ENCODE measurements around the gene JSRP1.

Gene JSRP1

GRCh38 chr19:2246801-2247361, 9.3 kb downstream of the JSRP1 start:
- Histone ChIP-seq H3K4me3 (replicated peaks; ENCODE audit: insufficient read depth, low read length) (no peak overlapping the region), H3K27ac (replicated peaks) (no peak overlapping the region), H3K27me3 (ENCODE audit: insufficient read depth, poor library complexity, severe bottlenecking) (peaks cover 14% of the 10 kb centered on the region)
- no peak for DNase-seq (ENCODE audit: low read depth in 1 of 2, low spot score in 1 of 2)
- TF ChIP-seq SPI1 (IDR thresholded peaks at IDR 0.05; ENCODE audit: borderline replicate concordance, low read depth) (no peak), GABPA (IDR thresholded peaks at IDR 0.05; ENCODE audit: low read depth) (no peak), CTCF (IDR thresholded peaks at IDR 0.05; ENCODE audit: insufficient read depth, low read length) (no peak), POLR2AphosphoS5 (IDR thresholded peaks at IDR 0.05; ENCODE audit: low read depth) (no peak), REST (IDR thresholded peaks at IDR 0.05; ENCODE audit: insufficient replicate concordance, low read depth) (no peak)

- Histone ChIP-seq H3K27me3 (ENCODE audit: insufficient read depth, poor library complexity, severe bottlenecking) (peaks cover 12% of the 10 kb centered on the region), H3K4me3 (replicated peaks; ENCODE audit: insufficient read depth, low read length) (no peak overlapping the region), H3K27ac (replicated peaks) (no peak overlapping the region)
- TF ChIP-seq CTCF (IDR thresholded peaks at IDR 0.05; ENCODE audit: insufficient read depth, low read length) (no peak), POLR2AphosphoS5 (IDR thresholded peaks at IDR 0.05; ENCODE audit: low read depth) (no peak), GABPA (IDR thresholded peaks at IDR 0.05; ENCODE audit: low read depth) (no peak)
- DNase-seq (ENCODE audit: low read depth in 1 of 2, low spot score in 1 of 2), result no peak
These were observed 10.1 kb downstream of the JSRP1 start for GRCh38 chr19:2246014-2246620.

GRCh38 chr19:2245273-2245672, 10.9 kb downstream of the JSRP1 start:
- Histone ChIP-seq H3K4me3 (replicated peaks; ENCODE audit: insufficient read depth, low read length) (no peak overlapping the region), H3K27me3 (ENCODE audit: insufficient read depth, poor library complexity, severe bottlenecking) (peaks cover 7% of the 10 kb centered on the region), H3K27ac (replicated peaks) (no peak overlapping the region)
- TF ChIP-seq SPI1 (IDR thresholded peaks at IDR 0.05; ENCODE audit: borderline replicate concordance, low read depth), result no peak
- no peak for TF ChIP-seq GABPA (IDR thresholded peaks at IDR 0.05; ENCODE audit: low read depth)
- TF ChIP-seq REST (IDR thresholded peaks at IDR 0.05; ENCODE audit: insufficient replicate concordance, low read depth), result no peak
- no peak for TF ChIP-seq CTCF (IDR thresholded peaks at IDR 0.05; ENCODE audit: insufficient read depth, low read length)
- TF ChIP-seq POLR2AphosphoS5 (IDR thresholded peaks at IDR 0.05; ENCODE audit: low read depth), result no peak
- DNase-seq (ENCODE audit: low read depth in 1 of 2, low spot score in 1 of 2), result no peak

GRCh38 chr19:2244486-2244885, 11.7 kb downstream of the JSRP1 start:
- no peaks in the 10 kb centered on the region for H3K27me3 ChIP-seq (ENCODE audit: insufficient read depth, poor library complexity, severe bottlenecking)
- H3K27ac ChIP-seq (replicated peaks), result no peak overlapping the region
- no peak overlapping the region for H3K4me3 ChIP-seq (replicated peaks; ENCODE audit: insufficient read depth, low read length)
- no peak for DNase-seq (ENCODE audit: low read depth in 1 of 2, low spot score in 1 of 2)
- TF ChIP-seq REST (IDR thresholded peaks at IDR 0.05; ENCODE audit: insufficient replicate concordance, low read depth) (no peak), GABPA (IDR thresholded peaks at IDR 0.05; ENCODE audit: low read depth) (no peak), POLR2AphosphoS5 (IDR thresholded peaks at IDR 0.05; ENCODE audit: low read depth) (no peak), SPI1 (IDR thresholded peaks at IDR 0.05; ENCODE audit: borderline replicate concordance, low read depth) (no peak), CTCF (IDR thresholded peaks at IDR 0.05; ENCODE audit: insufficient read depth, low read length) (no peak)
